Esophagus muscularis mucosa (tissue), 3 donors: ENCODE results near the gene TUT1.

ENCODE experiments used
- EP300 ChIP-seq: sonication (generic); formaldehyde crosslinking; IDR thresholded peaks from one replicate; pipeline ENCODE4 v1.6.1; 2017; ENCODE audit warnings: antibody characterized with exemption
- POLR2AphosphoS5 ChIP-seq, 2 donors: sonication (generic); formaldehyde crosslinking; IDR thresholded peaks; one replicate each; pipeline ENCODE4 v1.6.1; 2017; ENCODE audit warnings: antibody characterized with exemption in 2 of 2

GRCh38 chr11:62559204-62559603 is 32.1 kb downstream of the TUT1 start:
- no peak for TF ChIP-seq EP300
- TF ChIP-seq POLR2AphosphoS5 (IDR thresholded peaks at IDR 0.05) = no peak
